ENCODE data around the gene PARN.
"Not testable (repeated sequence)": the region's sequence is repeated elsewhere in the genome, so short reads cannot be mapped to it uniquely, and the experiment has no call there.

The PARN gene

DNA sequence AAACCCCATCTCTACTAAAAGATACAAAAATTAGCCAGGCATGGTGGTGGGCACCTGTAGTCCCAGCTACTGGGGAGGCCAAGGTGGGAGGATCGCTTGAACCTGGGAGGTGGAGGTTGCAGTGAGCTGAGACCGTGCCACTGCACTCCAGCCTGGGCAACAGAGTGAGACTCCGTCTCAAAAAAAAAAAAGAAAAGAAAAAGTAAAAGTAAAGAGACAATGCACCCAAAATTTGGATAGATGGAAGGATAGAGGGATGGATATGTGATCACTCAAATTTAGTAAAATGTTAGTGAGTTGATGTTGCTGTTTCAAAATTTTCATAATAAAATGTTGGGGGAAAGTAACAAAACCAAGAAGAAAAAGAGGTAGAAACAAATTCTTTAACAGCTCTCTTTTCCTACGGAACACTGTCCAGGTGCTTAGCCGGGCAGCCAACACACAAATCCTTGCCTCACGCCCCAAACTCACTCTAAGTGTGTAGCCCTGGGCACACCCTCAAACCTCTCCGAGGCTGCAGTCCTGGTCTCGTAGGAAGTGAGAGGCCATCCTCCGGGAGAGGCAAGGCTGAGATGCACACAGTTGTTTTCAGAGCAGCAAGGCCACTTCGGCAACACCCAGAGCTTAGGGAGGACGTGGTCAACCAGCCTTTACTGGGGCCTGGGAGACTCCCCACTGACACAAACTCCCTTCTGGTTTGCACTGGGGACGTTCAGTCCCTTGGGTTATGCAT is 228.9 kb downstream of the PARN start:
- DNase-seq (ENCODE audit: low spot score) = not testable (repeated sequence)

DNA sequence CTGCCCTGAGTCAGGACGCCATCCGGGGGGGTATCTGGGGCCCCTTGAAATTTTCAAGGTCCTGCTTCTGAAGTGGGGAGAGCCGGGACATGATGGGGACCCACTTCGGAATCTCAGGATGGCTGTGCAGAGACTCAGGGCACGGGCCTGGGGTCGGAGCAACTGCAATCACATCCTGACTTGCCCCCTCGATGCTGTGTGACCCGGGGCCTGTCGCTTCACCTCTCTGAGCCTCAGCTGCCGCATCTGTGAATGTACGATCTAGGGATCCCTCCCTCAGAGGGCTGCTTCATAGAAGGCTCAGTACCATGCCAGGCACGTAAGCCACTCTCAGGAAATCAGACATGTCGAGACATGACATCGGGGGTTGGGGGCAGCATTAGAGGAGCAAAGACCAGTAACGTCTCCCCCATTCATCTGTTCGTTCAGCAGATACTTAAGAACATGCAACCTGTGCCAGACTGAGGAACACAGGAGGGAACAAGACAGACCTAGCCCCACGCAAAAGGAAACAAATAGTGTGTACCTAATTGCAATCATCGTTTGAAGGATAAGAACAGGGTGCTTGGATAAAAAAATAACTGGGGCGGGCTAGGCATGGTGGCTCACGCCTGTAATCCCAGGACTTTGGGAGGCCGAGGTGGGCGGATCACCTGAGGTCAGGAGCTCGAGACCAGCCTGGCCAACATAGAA is 229.6 kb downstream of the PARN start:
- no peak for DNase-seq (ENCODE audit: low spot score)

DNA sequence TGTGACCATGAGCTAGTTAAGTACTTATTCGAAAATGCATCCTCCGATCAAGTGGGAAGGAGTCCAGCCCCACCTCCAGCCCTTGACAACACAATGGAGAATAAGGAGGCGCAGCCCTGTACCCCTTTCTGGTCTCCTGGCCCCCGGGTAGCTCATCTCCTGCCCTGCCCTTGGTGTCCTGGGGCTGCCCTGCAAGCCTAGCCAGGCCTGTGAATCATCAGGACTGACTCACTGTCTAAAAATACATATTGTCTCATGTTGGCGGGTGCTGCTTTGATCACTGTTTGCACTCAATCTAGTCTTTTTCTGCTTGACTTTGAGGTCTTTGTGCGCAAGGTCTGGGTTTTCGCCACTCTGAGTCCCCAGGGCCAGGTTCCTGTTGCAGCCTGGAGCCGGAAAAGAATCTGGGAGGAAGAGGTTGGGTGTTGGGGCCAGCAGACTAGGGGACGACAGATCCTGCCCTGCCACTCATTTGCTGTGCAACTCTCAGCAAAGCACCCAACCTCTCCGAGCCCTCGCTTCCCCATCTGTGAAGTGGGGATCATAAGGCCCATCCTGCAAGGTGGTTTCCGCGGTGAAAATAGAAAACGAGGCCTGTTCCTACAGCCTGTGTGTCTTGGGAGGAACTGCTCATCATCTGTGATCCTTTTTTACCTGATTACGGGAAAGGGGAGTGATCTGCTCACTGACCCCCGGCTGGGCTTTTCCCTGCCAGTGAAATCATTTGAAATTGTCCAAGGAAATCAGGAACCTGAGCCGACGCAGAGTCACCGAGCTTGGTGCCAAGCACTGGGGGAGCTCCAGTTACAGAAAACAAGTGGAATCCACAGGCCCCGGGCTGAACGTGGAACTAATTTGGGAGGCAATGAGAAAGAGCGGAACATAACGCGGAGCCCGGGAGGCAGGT is 230.4 kb downstream of the PARN start:
- no peak for DNase-seq (ENCODE audit: low spot score)

DNA sequence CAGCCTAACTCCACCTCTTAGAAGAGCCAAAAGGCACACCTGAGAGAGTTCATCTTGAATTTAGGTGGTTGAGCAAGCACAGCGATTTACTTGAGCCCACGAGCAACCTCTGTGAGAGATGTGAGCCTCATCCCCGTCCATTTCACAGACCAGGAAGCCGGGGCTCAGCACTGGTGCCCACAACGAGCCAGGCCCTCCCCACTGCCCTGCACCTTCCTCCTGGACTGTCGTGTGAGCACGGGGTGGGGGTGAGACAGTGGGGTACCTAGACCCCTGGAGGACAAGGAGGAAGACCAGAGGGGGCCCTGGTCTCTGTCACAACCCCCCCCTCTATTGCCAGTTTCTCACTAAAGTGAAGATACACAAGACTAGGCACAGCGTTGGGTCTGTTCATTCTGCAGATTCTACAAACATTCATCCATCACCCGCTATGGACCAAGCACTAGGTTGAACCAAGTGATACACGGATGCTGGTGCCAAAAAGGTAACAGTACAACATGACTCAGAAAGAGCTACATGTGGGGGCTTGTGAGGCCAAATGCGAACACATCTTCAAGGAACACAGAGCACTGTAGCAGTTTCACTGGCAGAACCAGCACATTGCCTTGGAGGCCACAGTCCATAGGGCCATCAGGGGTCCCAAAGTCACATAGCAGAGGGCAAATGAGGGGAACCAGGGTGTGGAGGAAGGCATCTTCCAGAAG is 231.9 kb downstream of the PARN start:
- no peak for DNase-seq (ENCODE audit: low spot score)

DNA sequence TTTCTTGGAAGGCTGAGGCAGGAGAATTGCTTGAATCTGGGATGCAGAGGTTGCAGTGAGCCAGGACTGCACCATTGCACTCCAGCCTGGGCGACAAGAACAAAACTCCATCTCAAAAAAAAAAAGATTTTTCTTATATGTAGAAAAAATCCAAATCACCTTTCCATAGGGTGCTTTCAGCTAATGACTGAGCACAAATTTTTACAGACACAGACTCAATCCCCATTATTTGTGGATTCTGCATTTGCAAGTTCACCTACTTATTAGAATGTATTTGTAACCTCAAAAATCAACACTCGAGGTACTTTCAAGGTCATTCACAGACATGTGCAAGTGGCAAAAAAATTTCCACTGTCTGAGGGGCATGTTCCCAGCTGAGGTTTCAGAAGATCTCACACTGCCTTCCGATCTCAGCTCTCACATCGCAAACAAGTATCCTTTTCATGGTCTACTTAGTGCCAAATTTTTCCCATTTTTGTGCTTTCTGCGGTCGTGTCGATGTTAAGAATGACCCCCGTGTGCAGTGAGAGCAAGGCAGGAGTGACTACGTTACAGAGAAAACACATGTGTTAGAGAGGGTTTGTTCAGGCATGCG is 234.3 kb downstream of the PARN start:
- DNase-seq (ENCODE audit: low spot score) = not testable (repeated sequence)

DNA sequence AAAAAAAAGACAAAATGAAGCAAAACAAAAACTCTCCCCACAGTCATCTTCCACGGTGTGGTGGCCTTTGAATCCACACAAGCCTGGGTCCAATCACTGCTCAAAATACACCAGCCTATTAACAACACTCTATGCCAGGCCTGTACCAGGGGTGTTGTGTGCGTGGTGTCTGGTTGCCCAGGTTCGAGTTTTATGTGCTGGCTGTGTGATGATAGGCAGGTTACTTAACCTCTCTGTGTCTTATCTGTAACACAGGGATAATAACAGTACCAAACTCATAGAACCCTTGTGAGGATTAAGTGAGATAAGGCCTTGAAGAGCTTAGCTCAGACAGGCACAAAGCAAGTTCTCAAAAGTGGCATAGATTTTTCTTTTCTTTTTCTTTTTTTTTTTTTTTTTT is 235.2 kb downstream of the PARN start:
- DNase-seq (ENCODE audit: low spot score) = no peak

DNA sequence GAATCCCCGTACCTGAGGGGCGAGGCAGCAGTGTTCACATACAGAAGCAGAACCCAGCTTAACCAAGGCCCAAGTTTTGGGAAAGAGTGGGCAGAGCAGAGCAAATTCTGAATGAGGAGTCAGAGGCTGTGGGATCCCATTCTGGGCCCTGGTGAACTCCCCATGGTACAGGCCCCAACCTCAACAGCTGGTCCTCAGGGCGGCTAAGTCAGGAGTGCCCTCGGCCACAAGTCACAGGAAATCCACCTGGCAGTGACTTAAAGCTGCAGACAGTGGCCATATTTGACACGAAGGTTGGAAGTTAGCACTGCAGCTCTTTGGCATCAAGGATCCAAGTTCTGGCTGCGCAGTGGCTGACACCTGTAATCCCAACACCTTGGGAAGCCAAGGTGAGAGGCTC is 237.1 kb downstream of the PARN start:
- DNase-seq (ENCODE audit: low spot score) = no peak

DNA sequence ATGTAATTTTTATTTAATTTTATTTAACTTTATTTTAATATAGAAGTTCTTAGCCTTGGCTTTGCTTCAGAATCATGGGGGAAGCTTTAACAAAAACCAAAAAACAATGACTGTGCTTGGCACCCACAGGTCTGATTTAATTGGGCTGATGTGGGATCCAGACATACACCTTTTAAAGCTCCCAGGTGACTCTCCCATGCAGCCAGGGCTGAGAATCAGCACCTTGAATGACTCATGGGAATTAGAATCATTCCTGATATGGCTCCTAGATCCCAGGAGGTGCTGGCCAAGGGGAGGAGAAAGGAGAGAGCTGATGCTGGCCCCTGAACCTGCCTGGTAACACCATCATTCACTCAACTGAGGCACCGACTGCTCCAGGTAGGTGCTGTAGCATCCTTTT is 240.7 kb downstream of the PARN start:
- DNase-seq (ENCODE audit: low spot score) = no peak

DNA sequence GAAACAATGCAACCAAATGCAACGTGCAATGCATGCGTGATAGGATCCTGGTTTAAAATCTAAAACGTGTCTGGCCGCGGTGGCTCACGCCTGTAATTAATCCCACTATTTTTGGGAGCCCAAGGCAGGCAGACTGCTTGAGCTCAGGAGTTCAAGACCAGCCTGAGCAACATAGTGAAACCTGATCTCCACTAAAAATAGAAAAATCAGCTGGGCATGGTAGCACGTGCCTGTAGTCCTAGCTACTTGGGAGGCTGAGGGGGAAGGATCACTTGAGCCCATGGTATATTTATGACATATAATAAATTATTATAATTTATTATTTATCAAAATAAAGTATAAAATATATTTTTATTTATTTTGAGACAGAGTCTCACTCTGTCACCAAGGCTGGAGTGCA is 241.8 kb downstream of the PARN start:
- DNase-seq (ENCODE audit: low spot score) = no peak

DNA sequence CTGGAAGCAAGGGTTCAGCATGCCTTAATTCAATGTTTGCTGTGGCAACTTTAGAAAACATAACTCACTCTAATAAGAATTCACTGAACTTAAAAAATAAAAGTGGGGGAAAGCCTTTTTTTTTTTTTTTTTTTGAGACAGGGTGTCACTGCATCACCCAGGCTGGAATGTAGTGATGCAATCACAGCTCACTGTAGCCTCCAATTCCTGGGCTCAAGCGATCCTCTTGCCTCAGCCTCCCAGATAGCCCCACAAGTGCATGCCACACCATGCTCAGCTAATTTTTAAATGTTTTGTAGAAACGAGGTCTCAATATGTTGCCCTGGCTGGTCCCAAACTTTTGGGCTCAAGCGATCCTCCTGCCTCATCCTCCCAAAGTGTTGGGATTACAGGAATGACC is 243.9 kb downstream of the PARN start:
- DNase-seq (ENCODE audit: low spot score) = no peak

Data from CD4-positive, alpha-beta T cell treated with Interleukin-15 for 4 hours (primary cell).